IPS-18a (cell line): ENCODE results near the gene NAIF1.

ENCODE experiments used
- H3K27ac ChIP-seq: one replicate; pipeline ENCODE4 v1.5.1; 2013; ENCODE audit warnings: low read length
- H3K27me3 ChIP-seq: one replicate; pipeline ENCODE4 v1.6.1; 2013; ENCODE audit warnings: mild to moderate bottlenecking, low read length; ENCODE audit not compliant: control insufficient read depth, insufficient read depth
- H3K36me3 ChIP-seq: one replicate; pipeline ENCODE4 v1.6.1; 2013; ENCODE audit warnings: low read depth, low read length; ENCODE audit not compliant: control insufficient read depth
- H3K4me1 ChIP-seq: one replicate; pipeline ENCODE4 v1.6.1; 2013; ENCODE audit warnings: low read depth, low read length; ENCODE audit not compliant: control insufficient read depth
- H3K4me3 ChIP-seq: one replicate; pipeline ENCODE4 v1.5.1; 2013; ENCODE audit warnings: low read length
- H3K9ac ChIP-seq: one replicate; pipeline ENCODE4 v1.6.1; 2013; ENCODE audit warnings: mild to moderate bottlenecking, low read length, moderate library complexity
- H3K9me3 ChIP-seq: one replicate; pipeline ENCODE4 v1.6.1; 2013; ENCODE audit warnings: low read depth, low read length; ENCODE audit not compliant: control insufficient read depth

The NAIF1 gene

DNA sequence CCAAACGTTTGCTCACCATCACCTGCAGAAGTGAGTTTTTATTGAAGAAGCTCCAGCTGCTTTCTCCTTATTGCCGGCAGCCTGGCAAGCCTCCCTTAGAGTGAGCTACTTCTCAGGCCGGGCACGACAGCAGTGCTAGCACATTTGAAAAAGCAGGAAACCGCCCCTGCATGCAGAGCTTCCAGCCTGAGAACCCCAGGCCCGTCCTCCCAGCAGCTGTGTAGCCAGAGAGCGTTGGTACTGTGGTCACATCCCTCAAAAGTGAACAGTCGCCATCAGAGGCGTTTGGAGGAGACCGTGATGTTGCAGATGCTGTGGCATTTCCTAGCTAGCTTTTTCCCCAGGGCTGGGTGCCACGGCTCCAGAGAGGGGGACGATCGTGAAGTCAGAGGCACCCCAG, 24.5 kb upstream of the NAIF1 start:
- no peak overlapping the region for H3K9ac ChIP-seq
- H3K4me1 ChIP-seq, result peaks cover 3% of the 10 kb centered on the region
- H3K27me3 ChIP-seq, result no peaks in the 10 kb centered on the region
- H3K36me3 ChIP-seq, result no peaks in the 10 kb centered on the region
- H3K9me3 ChIP-seq, result no peaks in the 10 kb centered on the region
- no peak overlapping the region for H3K4me3 ChIP-seq
- H3K27ac ChIP-seq, result no peak overlapping the region

DNA sequence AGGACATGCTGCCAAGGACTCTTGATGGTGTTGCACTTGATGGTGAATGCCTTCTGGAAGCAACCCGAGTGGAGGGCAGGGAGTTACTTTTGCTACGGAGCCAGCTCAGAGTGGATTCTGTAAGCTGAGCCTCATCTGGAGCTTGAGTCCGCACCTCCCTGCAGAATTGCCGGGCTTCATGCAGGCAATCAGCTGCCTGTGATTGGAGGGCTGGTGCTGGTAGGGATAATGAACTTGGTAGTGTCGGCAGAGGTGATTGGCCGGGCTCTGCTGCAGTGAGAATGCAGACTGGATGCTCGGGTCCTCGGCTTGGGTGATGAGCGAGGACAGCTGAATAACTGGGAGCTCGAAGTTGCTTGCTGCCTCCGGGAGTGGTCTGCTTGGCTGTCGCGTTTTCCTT, 24.0 kb upstream of the NAIF1 start:
- Histone ChIP-seq H3K9me3 (no peaks in the 10 kb centered on the region), H3K27ac (no peak overlapping the region), H3K4me3 (no peak overlapping the region), H3K36me3 (no peaks in the 10 kb centered on the region), H3K9ac (no peak overlapping the region), H3K4me1 (peaks cover 3% of the 10 kb centered on the region), H3K27me3 (no peaks in the 10 kb centered on the region)

DNA sequence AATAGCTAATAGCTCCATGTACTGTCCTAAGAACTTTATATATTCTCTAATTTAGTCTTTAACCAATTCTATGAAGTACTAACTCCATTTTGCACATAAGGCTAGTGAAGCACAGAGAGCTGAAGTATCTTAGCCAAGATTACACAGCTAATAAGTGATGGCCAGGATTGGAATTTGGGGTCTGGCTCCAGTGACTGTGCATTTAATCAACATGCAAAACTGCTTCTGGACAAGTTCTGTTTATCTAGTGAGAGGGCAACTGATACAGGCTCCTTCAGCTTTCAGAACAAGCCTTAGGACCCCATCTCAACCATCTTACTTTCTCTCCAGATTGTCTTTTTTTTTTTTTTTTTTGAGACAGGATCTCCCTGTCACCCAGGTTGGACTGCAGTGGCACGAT, 22.2 kb upstream of the NAIF1 start:
- Histone ChIP-seq H3K4me1 (peaks cover 3% of the 10 kb centered on the region), H3K36me3 (no peaks in the 10 kb centered on the region), H3K9me3 (no peaks in the 10 kb centered on the region), H3K27me3 (no peaks in the 10 kb centered on the region), H3K4me3 (no peak overlapping the region), H3K27ac (no peak overlapping the region), H3K9ac (no peak overlapping the region)

DNA sequence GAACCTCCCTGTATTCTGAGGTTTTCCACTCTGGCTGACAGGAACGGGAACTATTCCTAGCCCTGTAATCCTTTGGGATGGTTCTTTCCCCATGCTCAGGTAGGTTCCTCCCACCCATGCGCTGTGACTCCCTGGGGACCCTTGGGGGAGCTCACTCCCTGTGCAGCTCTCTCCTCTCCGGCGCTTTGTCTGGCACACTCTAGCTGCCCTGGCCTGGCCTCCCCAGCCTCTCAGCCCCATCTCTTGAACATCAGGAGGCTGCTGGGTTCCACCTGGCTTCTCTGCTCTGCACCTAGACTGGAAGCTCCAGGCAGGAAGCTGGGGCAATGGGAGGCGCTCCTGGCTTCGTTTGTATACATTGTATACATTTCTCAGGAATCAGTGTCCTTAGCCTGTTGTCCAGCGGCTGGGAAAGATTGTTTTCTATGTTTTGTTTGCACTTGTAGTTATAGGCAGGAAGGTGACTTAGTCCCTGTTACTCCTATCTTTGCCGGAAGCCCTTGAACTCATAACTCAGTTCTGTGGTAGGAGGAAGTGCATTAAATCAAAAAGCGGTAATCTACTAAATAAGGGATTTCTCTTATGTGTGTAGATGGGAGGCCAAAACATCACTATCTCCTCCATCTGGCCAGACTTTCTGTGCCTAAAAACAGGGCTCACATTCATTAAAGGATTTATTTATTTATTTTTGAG, 21.3 kb upstream of the NAIF1 start:
- Histone ChIP-seq H3K9ac (no peak overlapping the region), H3K36me3 (no peaks in the 10 kb centered on the region), H3K27ac (no peak overlapping the region), H3K27me3 (no peaks in the 10 kb centered on the region), H3K4me1 (peaks cover 3% of the 10 kb centered on the region), H3K9me3 (no peaks in the 10 kb centered on the region), H3K4me3 (no peak overlapping the region)

DNA sequence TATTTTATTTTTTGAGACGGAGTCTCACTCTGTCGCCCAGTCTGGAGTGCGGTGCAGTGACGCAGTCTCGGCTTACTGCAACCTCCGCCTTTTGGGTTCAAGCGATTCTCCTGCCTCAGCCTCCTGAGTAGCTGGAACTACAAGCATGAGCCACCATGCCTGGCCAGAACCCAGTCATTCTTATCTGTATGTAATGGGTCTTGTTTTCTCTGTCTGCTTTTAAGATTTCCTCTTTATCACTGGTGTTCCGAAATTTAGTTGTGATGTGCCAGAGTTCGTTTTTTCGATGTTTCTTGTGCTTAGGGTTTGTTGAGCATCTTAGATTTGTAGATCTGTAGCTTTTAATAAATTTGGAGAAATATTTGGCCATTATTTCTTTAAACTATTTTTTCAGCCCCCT, 20.1 kb upstream of the NAIF1 start:
- Histone ChIP-seq H3K4me1 (peaks cover 3% of the 10 kb centered on the region), H3K9ac (no peak overlapping the region), H3K4me3 (no peak overlapping the region), H3K27ac (no peak overlapping the region), H3K27me3 (no peaks in the 10 kb centered on the region), H3K9me3 (no peaks in the 10 kb centered on the region), H3K36me3 (no peaks in the 10 kb centered on the region)

- peaks cover 2% of the 10 kb centered on the region for H3K4me1 ChIP-seq
- H3K36me3 ChIP-seq, result no peaks in the 10 kb centered on the region
- H3K27ac ChIP-seq, result no peak overlapping the region
- no peaks in the 10 kb centered on the region for H3K9me3 ChIP-seq
- no peak overlapping the region for H3K9ac ChIP-seq
- H3K4me3 ChIP-seq, result no peak overlapping the region
- no peaks in the 10 kb centered on the region for H3K27me3 ChIP-seq
Observed at GRCh38 chr9:128085943-128086342, 18.8 kb upstream of the NAIF1 start.

DNA sequence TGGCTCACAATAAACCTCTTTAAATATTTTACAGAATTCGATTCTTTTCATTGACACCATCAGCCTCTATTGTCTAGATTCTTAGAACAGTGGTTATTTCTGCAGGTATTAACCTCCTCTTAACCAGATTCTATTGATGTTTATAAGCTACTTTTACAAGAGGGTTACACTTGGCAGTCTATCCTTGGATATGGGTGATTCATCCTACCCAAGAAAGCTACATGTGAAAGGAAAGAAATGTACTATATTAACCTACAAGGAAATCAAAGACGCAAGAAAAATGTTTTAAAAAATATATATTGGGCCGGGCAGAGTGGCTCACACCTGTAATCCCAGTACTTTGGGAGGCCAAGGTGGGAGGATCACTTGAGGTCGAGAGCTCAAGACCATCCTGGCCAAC, 17.6 kb upstream of the NAIF1 start:
- H3K9me3 ChIP-seq, result no peaks in the 10 kb centered on the region
- H3K4me1 ChIP-seq, result no peaks in the 10 kb centered on the region
- H3K4me3 ChIP-seq, result no peak overlapping the region
- no peak overlapping the region for H3K27ac ChIP-seq
- no peaks in the 10 kb centered on the region for H3K27me3 ChIP-seq
- no peak overlapping the region for H3K9ac ChIP-seq
- no peaks in the 10 kb centered on the region for H3K36me3 ChIP-seq

DNA sequence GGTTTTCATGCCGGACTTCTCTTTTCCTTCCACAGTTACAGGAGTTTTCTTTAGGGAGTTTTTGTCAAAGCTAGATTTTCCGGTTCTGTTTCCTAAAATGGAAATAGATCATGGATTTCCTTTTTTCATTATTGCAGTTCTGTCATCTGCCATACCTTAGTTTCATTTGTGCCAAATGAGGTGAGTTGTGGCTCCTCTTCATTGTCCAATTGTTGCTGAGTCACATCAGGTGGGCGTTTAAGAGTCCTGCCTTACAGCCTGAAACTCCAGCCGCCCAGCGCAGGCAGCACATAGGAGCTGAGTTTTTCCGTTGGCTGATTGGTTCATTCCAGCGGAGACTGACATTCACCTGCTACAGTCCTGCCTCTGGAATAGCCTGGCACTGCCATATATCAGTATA, 15.0 kb upstream of the NAIF1 start:
- Histone ChIP-seq H3K9me3 (no peaks in the 10 kb centered on the region), H3K36me3 (no peaks in the 10 kb centered on the region), H3K4me3 (no peak overlapping the region), H3K9ac (no peak overlapping the region), H3K27me3 (no peaks in the 10 kb centered on the region), H3K4me1 (peaks cover 3% of the 10 kb centered on the region), H3K27ac (no peak overlapping the region)

- no peaks in the 10 kb centered on the region for H3K9me3 ChIP-seq
- H3K9ac ChIP-seq, result no peak overlapping the region
- no peak overlapping the region for H3K27ac ChIP-seq
- no peak overlapping the region for H3K4me3 ChIP-seq
- no peaks in the 10 kb centered on the region for H3K36me3 ChIP-seq
- peaks cover 3% of the 10 kb centered on the region for H3K4me1 ChIP-seq
- no peaks in the 10 kb centered on the region for H3K27me3 ChIP-seq
Observed at GRCh38 chr9:128081056-128081455, 13.9 kb upstream of the NAIF1 start.

DNA sequence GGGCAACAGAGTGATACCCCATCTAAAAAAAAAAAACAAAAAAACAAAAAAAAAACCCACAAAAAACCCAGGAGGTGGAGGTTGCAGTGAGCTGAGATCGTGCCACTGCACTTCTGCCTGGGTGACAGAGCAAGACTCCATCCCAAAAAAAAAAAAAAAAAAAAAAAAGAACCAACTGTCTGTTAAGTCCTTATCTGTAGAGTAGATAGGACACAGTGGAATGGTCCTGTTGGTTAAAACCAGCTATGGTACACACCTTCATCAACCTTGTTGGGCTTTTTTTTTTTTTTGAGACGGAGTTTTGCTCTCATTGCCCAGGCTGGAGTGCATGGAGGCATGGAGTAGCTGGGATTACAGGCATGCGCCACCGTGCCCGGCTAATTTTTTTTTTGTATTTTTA, 13.1 kb upstream of the NAIF1 start:
- no peak overlapping the region for H3K4me3 ChIP-seq
- no peaks in the 10 kb centered on the region for H3K27me3 ChIP-seq
- H3K36me3 ChIP-seq, result no peaks in the 10 kb centered on the region
- peaks cover 3% of the 10 kb centered on the region for H3K4me1 ChIP-seq
- no peak overlapping the region for H3K27ac ChIP-seq
- no peaks in the 10 kb centered on the region for H3K9me3 ChIP-seq
- H3K9ac ChIP-seq, result no peak overlapping the region

GRCh38 chr9:128078504-128079434, 11.6 kb upstream of the NAIF1 start:
- Histone ChIP-seq H3K36me3 (no peaks in the 10 kb centered on the region), H3K9ac (no peak overlapping the region), H3K9me3 (no peaks in the 10 kb centered on the region), H3K4me1 (peaks cover 3% of the 10 kb centered on the region), H3K27me3 (no peaks in the 10 kb centered on the region), H3K27ac (no peak overlapping the region), H3K4me3 (no peak overlapping the region)
